ENCODE data around the gene TTC19.
"Not testable (repeated sequence)": the region's sequence is repeated elsewhere in the genome, so short reads cannot be mapped to it uniquely, and the experiment has no call there.

TTC19 gene

GRCh38 chr17:16033729-16034349, 34.2 kb downstream of the TTC19 start:
- DNase-seq (ENCODE audit: low read depth), result no peak

DNA sequence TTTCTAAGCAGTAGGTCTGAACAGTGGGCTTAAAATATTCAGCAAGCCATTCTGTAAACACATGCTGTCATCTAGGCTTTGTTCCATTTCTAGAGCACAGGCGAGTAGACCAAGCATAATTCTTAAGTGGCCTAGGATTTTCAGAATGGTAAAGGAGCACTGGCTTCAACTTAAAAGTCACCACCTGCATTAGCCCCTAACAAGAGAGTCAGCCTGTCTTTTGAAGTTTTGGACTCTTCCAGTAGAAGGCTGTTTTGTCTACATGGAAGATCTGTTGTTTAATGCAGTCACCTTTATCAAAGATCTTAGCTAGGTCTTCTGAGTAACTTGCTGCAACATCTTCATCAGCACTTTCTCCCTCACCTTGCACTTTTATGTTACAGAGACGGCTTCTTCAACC, 36.6 kb downstream of the TTC19 start:
- DNase-seq (ENCODE audit: low read depth), result no peak

DNA sequence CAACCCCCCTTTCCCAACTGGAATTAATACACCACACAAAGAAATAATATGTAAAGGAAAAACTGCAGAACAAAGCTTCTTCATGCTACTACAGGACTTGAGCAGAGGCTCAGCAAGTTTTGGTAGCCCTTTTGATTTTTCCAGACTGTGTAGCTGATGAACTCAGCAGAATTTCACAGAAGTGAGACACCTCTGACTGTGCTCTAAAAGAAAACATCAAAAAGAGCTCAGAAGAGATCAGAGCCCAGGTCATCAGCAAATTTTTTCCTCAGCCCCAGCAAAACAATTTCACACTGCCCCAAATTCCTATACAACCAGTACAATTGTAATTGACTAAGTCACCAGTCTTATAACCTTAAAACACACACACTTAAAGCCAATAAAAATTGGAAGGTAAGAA, 38.0 kb downstream of the TTC19 start:
- DNase-seq (ENCODE audit: low read depth), result no peak

DNA sequence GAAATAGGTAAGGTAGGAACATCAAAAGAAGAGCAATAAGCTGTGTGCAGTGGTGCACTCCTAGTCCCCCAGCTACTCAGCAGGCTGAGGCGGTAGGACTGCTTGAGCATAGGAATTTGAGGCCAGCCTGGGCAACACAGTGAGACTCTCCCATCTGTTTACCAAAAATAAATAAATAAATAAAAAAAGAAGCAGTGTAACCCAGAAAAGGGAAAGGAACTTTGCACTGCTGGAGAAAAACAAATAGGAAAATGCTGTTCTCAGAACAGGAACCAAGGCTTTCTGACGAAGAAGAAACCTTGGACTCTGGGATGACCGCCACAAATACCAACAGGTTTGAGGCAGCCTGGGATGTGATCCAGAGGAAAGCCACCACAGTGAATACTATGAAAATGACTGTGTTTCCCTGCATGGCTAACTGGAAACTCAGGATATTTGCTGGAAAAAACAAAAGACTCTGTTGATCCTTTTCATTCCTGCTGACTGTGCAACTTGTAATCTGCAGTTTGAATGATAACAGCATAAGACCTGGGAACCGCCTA, 41.2 kb downstream of the TTC19 start:
- DNase-seq (ENCODE audit: low read depth), result no peak

DNA sequence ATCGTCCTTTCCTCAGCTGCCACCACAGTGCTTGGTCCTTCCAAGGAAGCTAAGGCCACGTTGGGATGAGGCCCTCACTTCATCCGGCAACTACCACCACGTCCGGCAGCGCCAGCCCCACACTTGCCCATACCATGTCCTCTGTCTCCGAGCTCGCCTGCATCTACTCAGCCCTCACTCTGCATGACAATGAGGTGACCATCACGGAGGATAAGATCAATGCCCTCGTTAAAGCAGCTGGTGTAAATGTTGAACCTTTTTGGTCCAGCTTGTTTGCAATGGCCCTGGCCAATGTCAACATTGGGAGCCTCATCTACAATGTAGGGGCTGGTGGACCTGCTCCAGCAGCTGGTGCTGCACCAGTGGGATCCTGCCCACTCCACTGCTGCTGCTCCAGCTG, 44.9 kb downstream of the TTC19 start:
- DNase-seq (ENCODE audit: low read depth), result no peak

GRCh38 chr17:16046966-16047365, 47.3 kb downstream of the TTC19 start:
- no peak for DNase-seq (ENCODE audit: low read depth)

- DNase-seq (ENCODE audit: low read depth), result no peak
These were observed 49.3 kb downstream of the TTC19 start for GRCh38 chr17:16048811-16049449.

- DNase-seq (ENCODE audit: low read depth), result no peak
These were observed 51.2 kb downstream of the TTC19 start for GRCh38 chr17:16050844-16051243.

GRCh38 chr17:16052486-16052885, 52.9 kb downstream of the TTC19 start:
- DNase-seq (ENCODE audit: low read depth), result no peak

GRCh38 chr17:16055139-16055538, 55.5 kb downstream of the TTC19 start:
- not testable (repeated sequence) for DNase-seq (ENCODE audit: low read depth)

DNA sequence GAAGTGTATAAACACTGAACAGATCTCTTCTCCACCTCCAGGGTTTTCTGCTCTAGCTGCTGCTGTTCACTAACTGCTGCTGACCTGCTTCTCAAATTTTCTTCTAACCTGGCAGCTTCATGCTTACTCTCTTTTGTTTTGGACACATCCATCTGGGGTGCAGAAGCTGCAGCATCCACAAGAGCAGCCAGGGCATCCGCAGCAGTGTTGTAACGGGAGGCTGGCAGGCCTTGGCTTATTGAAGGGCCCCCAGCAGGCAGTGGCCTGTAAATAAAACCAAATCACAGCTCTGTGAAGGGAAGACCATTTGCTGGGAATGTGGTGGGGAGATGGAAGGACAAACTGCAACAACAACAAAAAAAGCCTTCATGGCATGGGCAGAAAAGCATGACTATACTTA, 62.0 kb downstream of the TTC19 start:
- no peak for DNase-seq (ENCODE audit: low read depth)

DNA sequence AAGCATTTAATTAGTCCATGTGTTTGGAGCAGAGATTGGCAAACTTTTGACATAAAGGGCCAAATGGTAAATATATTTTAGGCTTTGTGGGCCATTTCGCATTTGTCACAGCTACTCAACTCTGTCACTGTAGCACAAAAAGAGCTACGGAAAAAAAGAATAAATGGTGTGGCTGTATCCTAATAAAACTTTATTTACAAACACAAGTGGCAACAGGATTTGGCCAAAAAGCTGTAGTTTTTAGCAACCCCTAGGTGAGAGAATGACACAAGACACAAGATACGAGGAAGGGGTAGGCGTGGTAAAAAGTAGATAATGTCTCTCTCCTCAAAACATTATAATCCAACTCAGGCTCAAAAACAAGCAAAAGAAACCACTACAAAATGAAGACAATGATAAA, 66.5 kb downstream of the TTC19 start:
- no peak for DNase-seq (ENCODE audit: low read depth)

- DNase-seq (ENCODE audit: low read depth), result no peak
These were observed 68.7 kb downstream of the TTC19 start for GRCh38 chr17:16068323-16068722.

DNA sequence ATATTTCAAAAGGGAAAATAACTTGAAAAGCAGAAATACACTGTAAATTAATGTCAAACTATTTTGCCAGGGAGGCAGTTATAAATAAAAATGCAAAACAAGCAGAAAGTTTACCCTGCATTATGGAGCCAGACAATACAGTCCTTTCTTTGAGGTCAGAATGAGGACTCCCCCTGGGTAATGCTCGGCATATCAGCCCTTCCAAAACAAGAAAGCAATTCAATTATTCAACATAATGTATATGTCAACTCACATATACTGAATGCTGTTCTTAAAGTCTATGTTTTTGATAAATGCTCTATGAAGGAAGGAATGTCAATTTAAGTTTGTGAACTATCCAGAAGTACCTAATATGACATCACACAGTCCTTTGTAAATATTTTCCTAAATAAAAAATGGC, 72.4 kb downstream of the TTC19 start:
- no peak for DNase-seq (ENCODE audit: low read depth)

GRCh38 chr17:16073845-16074244, 74.2 kb downstream of the TTC19 start:
- no peak for DNase-seq (ENCODE audit: low read depth)

- no peak for DNase-seq (ENCODE audit: low read depth)
These were observed 74.8 kb downstream of the TTC19 start for GRCh38 chr17:16074423-16074822.

- DNase-seq (ENCODE audit: low read depth), result no peak
These were observed 76.3 kb downstream of the TTC19 start for GRCh38 chr17:16075949-16076348.

Measured in stimulated activated CD4-positive, alpha-beta T cell treated with anti-CD3 and anti-CD28 coated beads, Interleukin-2, amount 100 ng/mL, for 4 hours (primary cell).